ENCODE data around the gene NRXN3.

Gene NRXN3

GRCh38 chr14:79415726-79416125 lies 1245.6 kb downstream of the NRXN3 start:
- H3K9me3 ChIP-seq (ENCODE audit: insufficient read depth, low read length): no peaks in the 10 kb centered on the region
- no peak overlapping the region for H3K27ac ChIP-seq (ENCODE audit: low read depth, low read length)
- H3K9ac ChIP-seq (ENCODE audit: low read length): no peak overlapping the region
- no peaks in the 10 kb centered on the region; the same call in 1 of the 2 replicates for H3K9me2 ChIP-seq (replicated peaks; ENCODE audit: insufficient read depth, low read length)
- H2AFZ ChIP-seq (ENCODE audit: low read depth, low read length, severe bottlenecking): no peak overlapping the region
- no peak for TF ChIP-seq CTCF (IDR thresholded peaks at IDR 0.05; ENCODE audit: insufficient read depth, low read length, poor library complexity, severe bottlenecking)
- no peak for TF ChIP-seq EZH2phosphoT487 (conservative IDR thresholded peaks at IDR 0.05; ENCODE audit: low read length)
- no peaks in the 10 kb centered on the region for H3F3A ChIP-seq (ENCODE audit: insufficient read depth)
- H3K79me2 ChIP-seq (ENCODE audit: insufficient read depth, low read length): no peaks in the 10 kb centered on the region
- H4K20me1 ChIP-seq (ENCODE audit: low read depth, low read length): no peaks in the 10 kb centered on the region
- no peak overlapping the region for H3K4me3 ChIP-seq (ENCODE audit: insufficient read depth, low read length, poor library complexity, severe bottlenecking)
- H3K4me2 ChIP-seq (ENCODE audit: low read depth, low read length, poor library complexity, severe bottlenecking): no peak overlapping the region
- no peaks in the 10 kb centered on the region for H3K36me3 ChIP-seq (ENCODE audit: low read length)
- no peaks in the 10 kb centered on the region for H3K27me3 ChIP-seq (ENCODE audit: low read length)

- Histone ChIP-seq H2AFZ (ENCODE audit: low read depth, low read length, severe bottlenecking) (no peak overlapping the region), H3K4me2 (ENCODE audit: low read depth, low read length, poor library complexity, severe bottlenecking) (no peak overlapping the region), H3K36me3 (ENCODE audit: low read length) (no peaks in the 10 kb centered on the region), H4K20me1 (ENCODE audit: low read depth, low read length) (no peaks in the 10 kb centered on the region), H3F3A (ENCODE audit: insufficient read depth) (no peaks in the 10 kb centered on the region), H3K9me3 (ENCODE audit: insufficient read depth, low read length) (no peaks in the 10 kb centered on the region), H3K9me2 (replicated peaks; ENCODE audit: insufficient read depth, low read length) (no peaks in the 10 kb centered on the region; the same call in 1 of the 2 replicates), H3K27ac (ENCODE audit: low read depth, low read length) (no peak overlapping the region), H3K4me3 (ENCODE audit: insufficient read depth, low read length, poor library complexity, severe bottlenecking) (no peak overlapping the region), H3K79me2 (ENCODE audit: insufficient read depth, low read length) (no peaks in the 10 kb centered on the region), H3K9ac (ENCODE audit: low read length) (no peak overlapping the region), H3K27me3 (ENCODE audit: low read length) (no peaks in the 10 kb centered on the region)
- TF ChIP-seq CTCF (IDR thresholded peaks at IDR 0.05; ENCODE audit: insufficient read depth, low read length, poor library complexity, severe bottlenecking): no peak
- no peak for TF ChIP-seq EZH2phosphoT487 (conservative IDR thresholded peaks at IDR 0.05; ENCODE audit: low read length)
Measured at GRCh38 chr14:79417961-79418360, 1247.8 kb downstream of the NRXN3 start.

GRCh38 chr14:79418649-79419415 lies 1248.7 kb downstream of the NRXN3 start:
- Histone ChIP-seq H3K9me2 (replicated peaks; ENCODE audit: insufficient read depth, low read length) (no peaks in the 10 kb centered on the region), H3K79me2 (ENCODE audit: insufficient read depth, low read length) (no peaks in the 10 kb centered on the region), H4K20me1 (ENCODE audit: low read depth, low read length) (no peaks in the 10 kb centered on the region), H3F3A (ENCODE audit: insufficient read depth) (no peaks in the 10 kb centered on the region), H3K4me3 (ENCODE audit: insufficient read depth, low read length, poor library complexity, severe bottlenecking) (no peak overlapping the region), H3K9ac (ENCODE audit: low read length) (no peak overlapping the region), H3K9me3 (ENCODE audit: insufficient read depth, low read length) (no peaks in the 10 kb centered on the region), H3K27ac (ENCODE audit: low read depth, low read length) (no peak overlapping the region), H2AFZ (ENCODE audit: low read depth, low read length, severe bottlenecking) (no peak overlapping the region), H3K4me2 (ENCODE audit: low read depth, low read length, poor library complexity, severe bottlenecking) (no peak overlapping the region), H3K36me3 (ENCODE audit: low read length) (no peaks in the 10 kb centered on the region), H3K27me3 (ENCODE audit: low read length) (no peaks in the 10 kb centered on the region)
- TF ChIP-seq CTCF (IDR thresholded peaks at IDR 0.05; ENCODE audit: insufficient read depth, low read length, poor library complexity, severe bottlenecking) (no peak), EZH2phosphoT487 (conservative IDR thresholded peaks at IDR 0.05; ENCODE audit: low read length) (no peak)
